HUES6 (cell line): ENCODE results near the gene ANKLE2.
"Not testable (repeated sequence)": the region's sequence is repeated elsewhere in the genome, so short reads cannot be mapped to it uniquely, and the experiment has no call there.

Experiments
- H3K27ac ChIP-seq: 2 replicates; pipeline ENCODE4 v1.7.0; 2013; ENCODE audit warnings: low read depth, mild to moderate bottlenecking, low read length, inconsistent platforms
- H3K27me3 ChIP-seq: 2 replicates; pipeline ENCODE4 v1.6.1; 2013; ENCODE audit warnings: low read length; ENCODE audit not compliant: control insufficient read depth, insufficient read depth
- H3K36me3 ChIP-seq: 2 replicates; pipeline ENCODE4 v1.6.1; 2013; ENCODE audit warnings: low read length; ENCODE audit not compliant: control insufficient read depth, insufficient read depth
- H3K4me1 ChIP-seq: 2 replicates; pipeline ENCODE4 v1.6.1; 2013; ENCODE audit warnings: low read length; ENCODE audit not compliant: control insufficient read depth, insufficient read depth
- H3K4me3 ChIP-seq: 2 replicates; pipeline ENCODE4 v1.5.1; 2013; ENCODE audit warnings: low read depth, low read length
- H3K9ac ChIP-seq: one replicate; pipeline ENCODE4 v1.6.1; 2013; ENCODE audit warnings: mild to moderate bottlenecking, low read length
- H3K9me3 ChIP-seq: 2 replicates; pipeline ENCODE4 v1.6.1; 2013; ENCODE audit warnings: low read depth, low read length; ENCODE audit not compliant: control insufficient read depth, insufficient read depth

Gene ANKLE2

DNA sequence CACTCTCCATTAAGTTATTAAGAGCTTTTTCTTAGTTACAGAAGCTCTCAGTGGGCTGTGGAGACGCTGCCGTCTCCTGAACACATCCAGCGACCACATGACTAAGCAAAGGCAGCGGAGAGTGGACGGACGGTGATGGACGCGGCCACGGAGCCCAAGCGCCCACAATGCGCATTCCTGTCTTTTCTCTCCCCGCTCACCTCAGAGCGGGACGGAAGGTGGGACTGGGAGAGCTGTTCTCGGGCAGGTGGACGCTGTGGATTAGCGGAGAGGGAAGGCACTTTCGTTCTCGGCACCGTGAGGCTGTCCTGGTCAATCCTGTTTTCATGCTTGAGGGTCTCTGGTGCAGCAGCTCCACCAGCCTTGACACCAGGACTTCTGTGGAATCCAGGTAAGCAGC, 2.6 kb upstream of the ANKLE2 start:
- Histone ChIP-seq H3K27ac (no peak overlapping the region), H3K9me3 (no peaks in the 10 kb centered on the region), H3K36me3 (peaks cover 5% of the 10 kb centered on the region; the same call in 1 of the 2 replicates), H3K27me3 (no peaks in the 10 kb centered on the region), H3K4me1 (peaks cover 5% of the 10 kb centered on the region), H3K4me3 (no peak overlapping the region), H3K9ac (no peak overlapping the region)

DNA sequence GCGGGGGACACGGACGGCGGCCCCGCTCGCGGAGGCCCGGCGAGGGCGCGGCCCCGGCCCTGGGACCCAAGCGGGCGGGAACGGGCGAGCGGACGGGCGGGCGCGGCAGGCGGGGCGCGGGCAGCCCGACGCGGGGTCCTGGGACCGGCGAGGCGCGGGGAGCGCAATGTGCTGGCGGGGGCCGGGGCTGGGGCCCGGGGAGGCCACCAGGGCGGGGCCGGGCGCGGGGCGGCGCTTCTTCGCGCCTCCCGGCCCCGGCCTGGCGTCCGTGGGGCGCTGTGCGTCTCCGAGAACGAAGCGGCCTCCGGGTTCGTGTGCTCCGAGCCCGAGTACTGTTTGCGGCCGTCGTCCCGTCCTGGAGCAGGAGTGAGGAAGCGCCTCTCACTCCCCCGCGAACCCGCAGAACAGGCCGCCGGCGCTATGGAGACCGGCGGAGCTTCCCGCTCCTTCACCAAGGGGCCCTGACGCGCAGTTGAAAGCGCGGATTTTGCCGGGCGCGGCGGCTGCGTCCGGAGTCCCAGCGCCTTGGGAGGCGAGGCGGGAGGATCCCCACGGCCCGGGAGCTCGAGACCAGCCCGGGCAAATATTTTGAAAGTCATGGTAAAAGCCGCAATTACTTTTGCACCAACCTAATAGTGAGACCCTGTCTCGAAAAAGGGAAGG, 420 bp upstream of the ANKLE2 start:
- no peaks in the 10 kb centered on the region for H3K27me3 ChIP-seq
- no peaks in the 10 kb centered on the region for H3K9me3 ChIP-seq
- H3K4me1 ChIP-seq, result peaks cover 5% of the 10 kb centered on the region
- H3K9ac ChIP-seq, result peak overlapping the region; percentile 85
- H3K27ac ChIP-seq, result peak overlapping the region; percentile 92
- peak overlapping the region; percentile 79 for H3K4me3 ChIP-seq
- peaks cover 11% of the 10 kb centered on the region for H3K36me3 ChIP-seq

DNA sequence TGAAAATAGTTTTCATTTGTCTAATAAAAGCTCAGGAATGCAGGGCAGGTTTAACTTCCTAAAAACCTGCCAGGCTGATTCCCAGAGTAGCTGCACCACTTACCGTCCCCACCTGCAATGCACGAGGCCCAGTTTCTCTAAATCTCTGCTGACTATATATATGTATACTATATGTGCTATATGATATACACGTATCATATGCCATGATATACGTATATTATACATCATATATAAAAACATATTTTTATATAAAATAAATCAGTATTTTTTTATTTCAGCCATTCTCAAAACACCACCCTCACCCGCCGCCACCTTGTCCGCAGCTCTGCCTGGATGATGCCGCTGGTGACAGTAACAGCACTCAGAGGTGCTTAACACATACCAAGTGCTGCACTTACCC, 2.3 kb downstream of the ANKLE2 start:
- no peaks in the 10 kb centered on the region for H3K27me3 ChIP-seq
- no peak overlapping the region for H3K9ac ChIP-seq
- peaks cover 5% of the 10 kb centered on the region for H3K4me1 ChIP-seq
- H3K27ac ChIP-seq, result no peak overlapping the region
- no peaks in the 10 kb centered on the region for H3K9me3 ChIP-seq
- H3K36me3 ChIP-seq, result peaks cover 25% of the 10 kb centered on the region
- H3K4me3 ChIP-seq, result no peak overlapping the region

DNA sequence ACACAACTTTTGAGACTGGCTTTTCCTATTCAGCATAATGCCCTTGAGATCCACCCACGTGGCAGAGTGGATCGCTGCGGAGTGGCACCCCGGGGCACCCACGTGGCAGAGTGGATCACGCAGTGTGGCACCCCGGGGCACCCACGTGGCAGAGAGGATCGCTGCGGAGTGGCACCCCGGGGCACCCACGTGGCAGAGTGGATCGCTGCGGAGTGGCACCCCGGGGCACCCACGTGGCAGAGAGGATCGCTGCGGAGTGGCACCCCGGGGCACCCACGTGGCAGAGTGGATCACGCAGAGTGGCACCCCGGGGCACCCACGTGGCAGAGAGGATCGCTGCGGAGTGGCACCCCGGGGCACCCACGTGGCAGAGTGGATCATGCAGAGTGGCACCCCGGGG, 2.8 kb downstream of the ANKLE2 start:
- not testable (repeated sequence) for H3K27me3 ChIP-seq, H3K4me1 ChIP-seq, H3K9ac ChIP-seq, H3K9me3 ChIP-seq, H3K4me3 ChIP-seq, H3K27ac ChIP-seq
- H3K36me3 ChIP-seq, result peaks cover 29% of the 10 kb centered on the region

DNA sequence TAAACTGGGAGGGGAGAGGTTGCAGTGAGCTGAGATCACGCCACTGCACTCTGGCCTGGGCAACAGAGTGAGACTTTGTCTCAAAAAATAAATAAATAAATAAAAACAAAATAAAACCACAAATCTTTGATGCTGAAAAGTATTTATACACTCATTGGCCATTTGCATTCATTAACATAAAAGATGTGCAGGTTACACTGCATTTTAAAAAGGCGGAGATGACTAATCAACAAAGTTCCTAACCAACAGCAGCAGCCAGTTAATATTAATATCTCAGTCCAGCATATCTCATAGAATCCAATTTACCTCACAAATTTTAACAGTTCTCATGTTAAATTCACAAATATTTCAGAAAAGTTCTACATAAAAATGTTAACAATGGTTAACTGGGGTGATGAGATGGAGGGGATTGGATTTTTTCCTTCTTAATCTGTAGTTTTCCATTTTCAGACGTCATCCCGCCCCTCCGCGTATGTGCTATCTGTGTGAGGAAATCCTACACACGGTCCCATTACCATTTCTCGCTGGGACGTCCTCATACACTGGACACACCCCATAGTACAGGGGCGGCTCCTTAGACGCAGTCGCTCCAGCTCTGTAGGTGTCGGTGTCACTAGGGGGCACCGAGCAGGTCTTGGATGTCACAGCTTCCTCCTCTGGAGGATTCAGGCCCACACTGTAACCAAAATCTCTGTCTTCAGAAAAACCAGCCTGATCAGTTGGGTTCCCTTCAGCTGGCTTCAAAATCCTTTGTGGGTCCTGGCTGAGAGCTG, 7.3 kb downstream of the ANKLE2 start:
- no peak overlapping the region for H3K4me3 ChIP-seq
- H3K36me3 ChIP-seq, result peaks cover 69% of the 10 kb centered on the region
- H3K9me3 ChIP-seq, result no peaks in the 10 kb centered on the region
- no peak overlapping the region for H3K9ac ChIP-seq
- no peaks in the 10 kb centered on the region for H3K4me1 ChIP-seq
- H3K27ac ChIP-seq, result no peak overlapping the region
- no peaks in the 10 kb centered on the region for H3K27me3 ChIP-seq

DNA sequence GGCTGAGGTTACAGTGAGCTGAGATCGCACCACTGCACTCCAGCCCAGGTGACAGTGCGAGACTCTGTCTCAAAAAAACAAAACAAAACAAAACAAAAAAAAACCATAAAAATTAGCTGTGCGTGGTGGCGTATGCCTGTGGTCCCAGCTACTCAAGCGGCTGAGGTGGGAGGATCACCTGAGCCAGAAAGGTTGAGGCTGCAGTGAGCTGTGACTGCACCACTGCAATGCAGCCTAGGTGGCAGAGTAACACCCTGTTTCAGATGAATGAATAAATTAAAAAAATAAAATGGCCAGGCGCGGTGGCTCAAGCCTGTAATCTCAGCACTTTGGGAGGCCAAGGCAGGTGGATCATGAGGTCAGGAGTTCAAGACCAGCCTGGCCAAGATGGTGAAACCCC, 8.0 kb downstream of the ANKLE2 start:
- peaks cover 73% of the 10 kb centered on the region for H3K36me3 ChIP-seq
- not testable (repeated sequence) for H3K27ac ChIP-seq, H3K9me3 ChIP-seq, H3K4me3 ChIP-seq, H3K9ac ChIP-seq, H3K27me3 ChIP-seq, H3K4me1 ChIP-seq

DNA sequence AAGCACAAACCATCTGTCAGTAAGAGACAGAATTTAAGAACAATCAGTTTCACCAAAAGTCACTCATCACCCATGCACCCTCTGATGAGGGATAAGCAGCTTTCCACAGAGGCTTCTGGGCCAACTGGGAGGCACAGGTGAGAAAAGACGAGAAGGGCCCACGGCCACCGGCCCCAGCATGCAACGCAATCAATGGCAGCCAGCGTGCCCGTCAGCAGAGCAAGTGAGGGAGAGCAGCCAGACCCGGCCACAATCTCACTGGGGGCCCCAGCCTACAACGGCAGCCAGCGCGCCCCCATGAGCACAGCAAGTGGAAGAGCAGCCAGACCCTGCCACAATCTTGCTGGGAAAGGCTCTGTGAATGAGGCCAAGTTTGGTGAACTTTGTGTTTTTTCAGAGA, 13.3 kb downstream of the ANKLE2 start:
- Histone ChIP-seq H3K27ac (no peak overlapping the region), H3K4me3 (no peak overlapping the region), H3K9me3 (no peaks in the 10 kb centered on the region), H3K36me3 (peaks cover 97% of the 10 kb centered on the region), H3K9ac (no peak overlapping the region), H3K4me1 (no peaks in the 10 kb centered on the region), H3K27me3 (no peaks in the 10 kb centered on the region)

DNA sequence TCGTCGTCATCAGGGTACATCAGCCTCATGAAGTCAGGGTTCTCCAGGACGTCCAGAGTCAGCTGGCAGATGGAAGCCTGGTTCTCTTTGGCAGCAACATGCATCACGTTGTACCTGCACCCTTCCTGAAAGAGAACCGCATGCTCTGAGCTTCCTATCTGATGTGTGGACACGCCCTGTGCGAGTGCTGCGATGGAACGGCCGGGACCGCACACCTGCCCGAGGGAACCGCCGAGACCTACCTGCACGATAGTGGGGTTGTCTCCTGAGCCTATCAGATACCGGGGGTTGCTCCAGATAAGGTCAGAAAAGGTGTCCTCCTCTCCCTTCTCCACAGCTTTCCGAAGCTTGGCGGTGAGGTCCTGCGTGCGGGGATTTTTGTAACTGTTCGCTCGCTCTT, 13.7 kb downstream of the ANKLE2 start:
- no peak overlapping the region for H3K27ac ChIP-seq
- H3K4me1 ChIP-seq, result no peaks in the 10 kb centered on the region
- no peak overlapping the region for H3K4me3 ChIP-seq
- peaks cover 96% of the 10 kb centered on the region for H3K36me3 ChIP-seq
- H3K9ac ChIP-seq, result no peak overlapping the region
- H3K27me3 ChIP-seq, result no peaks in the 10 kb centered on the region
- H3K9me3 ChIP-seq, result no peaks in the 10 kb centered on the region

DNA sequence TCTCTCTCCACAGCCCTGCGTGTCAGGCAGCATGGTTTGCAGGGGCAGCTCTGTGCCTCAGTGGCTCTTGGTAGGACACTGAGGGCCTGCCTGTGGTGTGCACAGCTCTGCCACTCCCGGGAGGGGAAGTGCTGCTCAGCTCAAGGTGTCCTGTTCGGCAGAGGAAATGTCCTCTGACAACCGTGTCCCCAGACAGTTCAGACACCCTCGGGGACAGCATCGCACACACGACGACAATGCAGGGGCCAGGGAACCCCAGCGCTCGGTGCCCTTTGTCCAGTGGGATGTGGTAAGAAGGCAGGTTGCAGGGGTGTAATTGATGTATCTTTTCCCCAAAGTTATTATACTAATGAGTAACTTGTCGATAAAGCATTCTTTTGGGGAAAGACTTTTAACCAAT, 14.2 kb downstream of the ANKLE2 start:
- no peak overlapping the region for H3K9ac ChIP-seq
- no peak overlapping the region for H3K4me3 ChIP-seq
- no peaks in the 10 kb centered on the region for H3K4me1 ChIP-seq
- no peak overlapping the region for H3K27ac ChIP-seq
- no peaks in the 10 kb centered on the region for H3K9me3 ChIP-seq
- peaks cover 96% of the 10 kb centered on the region for H3K36me3 ChIP-seq
- no peaks in the 10 kb centered on the region for H3K27me3 ChIP-seq

DNA sequence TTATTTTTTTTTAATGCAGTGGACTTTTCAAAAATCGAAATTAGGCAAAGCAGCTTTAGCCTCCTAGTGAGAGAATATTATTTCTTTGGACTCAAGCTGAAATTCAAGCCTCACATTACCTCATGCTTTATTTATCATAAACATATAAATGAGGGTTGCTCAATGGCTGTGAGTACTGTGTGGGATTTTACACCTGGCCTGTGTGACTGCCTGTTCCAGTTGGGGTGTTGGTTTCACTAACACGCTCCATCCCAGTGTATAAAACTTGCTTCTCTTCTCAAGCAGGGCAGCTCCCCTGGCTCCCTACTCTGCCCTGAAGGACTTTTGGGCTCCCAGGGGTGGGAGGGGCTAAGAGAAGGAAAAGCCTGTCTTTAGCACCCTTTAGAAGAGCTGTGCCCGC, 15.0 kb downstream of the ANKLE2 start:
- H3K36me3 ChIP-seq, result peaks cover 98% of the 10 kb centered on the region
- H3K4me1 ChIP-seq, result no peaks in the 10 kb centered on the region
- H3K9ac ChIP-seq, result no peak overlapping the region
- H3K27me3 ChIP-seq, result no peaks in the 10 kb centered on the region
- no peaks in the 10 kb centered on the region for H3K9me3 ChIP-seq
- no peak overlapping the region for H3K4me3 ChIP-seq
- H3K27ac ChIP-seq, result no peak overlapping the region

DNA sequence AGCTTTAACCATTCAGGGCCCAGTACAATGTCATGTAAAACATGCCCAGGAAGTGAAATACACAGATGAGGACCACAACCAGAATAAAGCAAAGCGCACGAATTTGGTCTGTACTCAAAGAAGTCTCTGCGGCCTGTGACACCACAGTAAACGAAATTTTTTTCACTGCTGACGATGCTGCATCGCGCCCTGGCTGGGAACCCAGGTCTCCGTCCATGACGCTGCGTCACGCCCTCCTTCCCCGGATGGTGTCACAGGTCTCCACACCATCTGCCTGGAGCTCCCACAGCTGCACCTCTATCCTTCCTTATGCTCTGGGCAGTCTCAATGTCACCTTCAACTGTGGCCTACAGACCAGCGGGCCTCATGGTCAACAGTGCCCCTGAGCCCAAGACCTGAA, 17.8 kb downstream of the ANKLE2 start:
- H3K27ac ChIP-seq, result no peak overlapping the region
- H3K4me3 ChIP-seq, result no peak overlapping the region
- no peaks in the 10 kb centered on the region for H3K9me3 ChIP-seq
- H3K9ac ChIP-seq, result no peak overlapping the region
- no peaks in the 10 kb centered on the region for H3K27me3 ChIP-seq
- no peaks in the 10 kb centered on the region for H3K4me1 ChIP-seq
- H3K36me3 ChIP-seq, result peaks cover 98% of the 10 kb centered on the region
